C4-2B (cell line): ENCODE results near the gene CGB1.

Source experiments
- ZFX ChIP-seq: fragments of 450-650 bp; IDR thresholded peaks from 2 replicates; pipeline ENCODE4 v1.6.1; 2017
- TF ChIP-seq, protein P1 (sequence below): fragments of 450-650 bp; conservative IDR thresholded peaks from 2 replicates; pipeline ENCODE4 v1.5.1; 2017; ENCODE audit warnings: mild to moderate bottlenecking

DNA sequence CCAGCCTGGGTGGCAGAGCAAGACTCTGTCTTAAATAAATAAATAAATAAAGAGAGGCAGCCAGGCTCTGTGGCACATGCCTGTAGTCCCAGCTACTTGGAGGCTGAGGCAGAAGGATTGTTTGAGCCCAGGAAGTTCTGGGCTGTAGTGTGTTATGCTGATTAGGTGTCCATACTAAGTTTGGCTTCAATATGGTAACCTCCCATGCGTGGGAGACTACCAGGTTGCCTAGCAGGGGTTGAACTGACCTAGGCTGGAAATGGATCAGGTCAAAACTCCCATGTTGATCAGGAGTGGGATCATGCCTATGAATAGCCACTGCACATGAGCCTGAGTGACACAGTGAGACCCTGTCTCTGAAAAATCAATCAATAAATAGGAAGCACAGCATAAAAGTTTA lies 44.6 kb upstream of the CGB1 start:
- TF ChIP-seq, protein P1, sequence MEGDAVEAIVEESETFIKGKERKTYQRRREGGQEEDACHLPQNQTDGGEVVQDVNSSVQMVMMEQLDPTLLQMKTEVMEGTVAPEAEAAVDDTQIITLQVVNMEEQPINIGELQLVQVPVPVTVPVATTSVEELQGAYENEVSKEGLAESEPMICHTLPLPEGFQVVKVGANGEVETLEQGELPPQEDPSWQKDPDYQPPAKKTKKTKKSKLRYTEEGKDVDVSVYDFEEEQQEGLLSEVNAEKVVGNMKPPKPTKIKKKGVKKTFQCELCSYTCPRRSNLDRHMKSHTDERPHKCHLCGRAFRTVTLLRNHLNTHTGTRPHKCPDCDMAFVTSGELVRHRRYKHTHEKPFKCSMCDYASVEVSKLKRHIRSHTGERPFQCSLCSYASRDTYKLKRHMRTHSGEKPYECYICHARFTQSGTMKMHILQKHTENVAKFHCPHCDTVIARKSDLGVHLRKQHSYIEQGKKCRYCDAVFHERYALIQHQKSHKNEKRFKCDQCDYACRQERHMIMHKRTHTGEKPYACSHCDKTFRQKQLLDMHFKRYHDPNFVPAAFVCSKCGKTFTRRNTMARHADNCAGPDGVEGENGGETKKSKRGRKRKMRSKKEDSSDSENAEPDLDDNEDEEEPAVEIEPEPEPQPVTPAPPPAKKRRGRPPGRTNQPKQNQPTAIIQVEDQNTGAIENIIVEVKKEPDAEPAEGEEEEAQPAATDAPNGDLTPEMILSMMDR, result no peak
- TF ChIP-seq ZFX, result no peak
